Stomach (tissue), 9 donors: Measurements from ENCODE around the gene SOX8. TPM values are rescaled to one million over a fixed set of nuclear protein-coding genes. Genes with fewer than 3 reads are reported as not detected.
A peak's percentile ranks its signal among the peaks of the same experiment; 100 is the strongest.

Experiments used
- DNase-seq, 2 donors: peaks; one replicate each; pipeline versions ENCODE4 v3.0.0 to v3.0.0-alpha.2; 2013 to 2019
- H3K27ac ChIP-seq, 5 donors: fragments of 200-600 bp in 4 of 5; sonication (generic) in 4 of 5; one replicate each; pipeline ENCODE4 v1.5.1; 2013 to 2019; ENCODE audit warnings: mild to moderate bottlenecking in 1 of 5, moderate library complexity in 1 of 5
- H3K27me3 ChIP-seq, 3 donors: fragments of 200-600 bp; sonication (generic); one replicate each; pipeline ENCODE4 v1.5.1; 2017 to 2019; ENCODE audit warnings: mixed run types in 1 of 3
- H3K36me3 ChIP-seq, 4 donors: fragments of 200-600 bp; sonication (generic); 1 replicate in 3 of 4; 2 replicates in 1 of 4; pipeline ENCODE4 v1.5.1; 2016 to 2019
- H3K4me1 ChIP-seq, 4 donors: fragments of 200-600 bp; sonication (generic); one replicate each; pipeline ENCODE4 v1.5.1; 2016 to 2019
- H3K4me3 ChIP-seq, 4 donors: fragments of 200-600 bp; sonication (generic) in 3 of 4; one replicate each; pipeline ENCODE4 v1.5.1; 2016 to 2019; ENCODE audit warnings: mild to moderate bottlenecking in 1 of 4
- H3K9me3 ChIP-seq, 4 donors: fragments of 200-600 bp; sonication (generic); one replicate each; pipeline ENCODE4 v1.5.1; 2016 to 2019
- CTCF ChIP-seq, 7 experiments: fragments of 450-650 bp in 4 of 7; fragments of 200-600 bp in 3 of 7; sonication (generic) in 3 of 7; IDR thresholded peaks; one replicate each; pipeline ENCODE4 v1.5.1; 2016 to 2019; ENCODE audit warnings: antibody characterized with exemption in 7 of 7, control low read depth in 2 of 7, mild to moderate bottlenecking in 1 of 7
- EP300 ChIP-seq: sonication (generic); formaldehyde crosslinking; IDR thresholded peaks from one replicate; pipeline ENCODE4 v1.6.1; 2017; ENCODE audit warnings: antibody characterized with exemption
- POLR2A ChIP-seq, 4 donors: fragments of 450-650 bp; IDR thresholded peaks; one replicate each; pipeline ENCODE4 v1.6.1; 2016; ENCODE audit warnings: antibody characterized with exemption in 4 of 4, control low read depth in 2 of 4, mild to moderate bottlenecking in 1 of 4, moderate library complexity in 1 of 4
- POLR2AphosphoS5 ChIP-seq, 3 donors: sonication (generic); formaldehyde crosslinking; IDR thresholded peaks; one replicate each; pipeline ENCODE4 v1.6.1; 2016; ENCODE audit warnings: antibody characterized with exemption in 3 of 3
- WGBS, 5 donors: extraction: QIAGEN DNeasy Blood & Tissue Kit in 3 of 5; methylation state at CpG; one replicate each; pipeline versions ENCODE4 v1.1.5 to v1.1.7; 2013 to 2018; 5-methylcytosine and 5-hydroxymethylcytosine counted together
- intact Hi-C: fragments of 100-400 bp; cut with DNase I; formaldehyde crosslinking; loops from one replicate; pipeline ENCODE4 v1.15.1; 2023; ENCODE audit warnings: low total_unique reads
- polyA plus RNA-seq, 3 donors: library from polyadenylated mRNA; stranded (reverse); fragments of 200-250 nt; gene quantifications; one replicate each; pipeline ENCODE4 v1.2.3, GENCODE V29; 2013
- total RNA-seq, 5 donors: library from RNA; depleted of rRNA; stranded (reverse); fragments of >200 nt; gene quantifications; one replicate each; pipeline versions ENCODE4 v1.1.0 to v1.2.3, GENCODE V29; 2014 to 2016
- donor health status: healthy with polysubstance abuse.
- donor health status: Bipolar disorder and iron deficiency.
- donor health status: healthy.

Gene SOX8
- total and polyA plus RNA-seq, 8 donors, result 0.45 to 15.1 (median 1.1) TPM; not detected in 3

- intact Hi-C loops, result no loop called here
- no peak for DNase-seq
- peaks cover 0 to 5% (median 1%) of the 10 kb centered on the region in 4 donors for H3K9me3 ChIP-seq
- H3K4me1 ChIP-seq, result peaks cover 0 to 7% (median 3%) of the 10 kb centered on the region in 4 donors
- TF ChIP-seq POLR2AphosphoS5 (IDR thresholded peaks at IDR 0.05), result no peak
- TF ChIP-seq EP300, result no peak
- no peak for TF ChIP-seq CTCF (IDR thresholded peaks at IDR 0.05)
- TF ChIP-seq POLR2A (IDR thresholded peaks at IDR 0.05), result no peak
- H3K27me3 ChIP-seq, result no peaks in the 10 kb centered on the region
- no peak overlapping the region for H3K4me3 ChIP-seq
- WGBS, 5 donors, result 89 to 95% (median 94%) methylated on average over 22 of the region's 22 CpGs
- peaks cover 0 to 27% (median 15%) of the 10 kb centered on the region in 4 donors for H3K36me3 ChIP-seq
- no peak overlapping the region for H3K27ac ChIP-seq
Observed at GRCh38 chr16:962366-962765, 19.2 kb upstream of the SOX8 start.

- H3K4me3 ChIP-seq, result no peak overlapping the region
- intact Hi-C loops, result no loop called here
Observed at GRCh38 chr16:962901-963814, 18.4 kb upstream of the SOX8 start.

DNA sequence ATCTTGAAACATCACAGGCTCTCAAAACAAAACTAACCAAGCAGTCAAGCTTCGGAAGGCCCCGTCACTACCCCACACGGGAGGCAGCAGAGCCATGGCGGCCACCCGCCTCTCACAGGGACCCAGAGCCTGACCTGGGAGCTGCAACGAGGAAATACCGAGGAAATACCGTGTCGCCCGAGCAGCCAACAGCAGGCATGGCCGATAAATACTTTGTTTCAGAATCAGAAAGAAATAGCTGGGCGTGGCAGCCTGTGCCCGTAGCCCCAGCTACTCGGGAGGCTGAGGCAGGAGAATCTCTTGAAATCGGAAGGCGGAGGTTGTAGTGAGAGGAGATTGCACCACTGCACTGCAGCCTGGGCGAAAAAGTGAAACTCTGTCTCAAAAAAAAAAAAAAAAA is 17.7 kb upstream of the SOX8 start:
- H3K9me3 ChIP-seq, result peaks cover 0 to 5% (median 0%) of the 10 kb centered on the region in 4 donors
- no peaks in the 10 kb centered on the region for H3K27me3 ChIP-seq
- 51 to 75% (median 73%) methylated on average over 17 of the region's 17 CpGs for WGBS, 5 donors
- intact Hi-C loops, result no loop called here
- no peak overlapping the region for H3K4me3 ChIP-seq
- no peak for DNase-seq
- peaks cover 0 to 13% (median 5%) of the 10 kb centered on the region in 4 donors for H3K4me1 ChIP-seq
- no peak for TF ChIP-seq EP300
- TF ChIP-seq POLR2A (IDR thresholded peaks at IDR 0.05), result no peak
- TF ChIP-seq CTCF (IDR thresholded peaks at IDR 0.05), result no peak
- TF ChIP-seq POLR2AphosphoS5 (IDR thresholded peaks at IDR 0.05), result no peak
- H3K36me3 ChIP-seq, result peaks cover 0 to 38% (median 22%) of the 10 kb centered on the region in 4 donors
- H3K27ac ChIP-seq, result peak overlapping the region in 1 of 5 donors; percentile 8

More at GRCh38 chr16:962901-963814, 18.4 kb upstream of the SOX8 start:
- Histone ChIP-seq H3K4me1 (peaks cover 0 to 11% (median 3%) of the 10 kb centered on the region in 4 donors), H3K9me3 (peaks cover 0 to 5% (median 0%) of the 10 kb centered on the region in 4 donors), H3K27ac (no peak overlapping the region), H3K27me3 (no peaks in the 10 kb centered on the region), H3K36me3 (peaks cover 0 to 34% (median 20%) of the 10 kb centered on the region in 4 donors)
- no peak for DNase-seq
- TF ChIP-seq EP300 (no peak), POLR2A (IDR thresholded peaks at IDR 0.05) (no peak), POLR2AphosphoS5 (IDR thresholded peaks at IDR 0.05) (no peak), CTCF (IDR thresholded peaks at IDR 0.05) (no peak)
- WGBS, 5 donors, result 85 to 94% (median 90%) methylated on average over 19 to 23 of the region's 23 CpGs

GRCh38 chr16:964356-965035 is 17.1 kb upstream of the SOX8 start:
- Histone ChIP-seq H3K27me3 (no peaks in the 10 kb centered on the region), H3K36me3 (peaks cover 0 to 35% (median 22%) of the 10 kb centered on the region in 4 donors), H3K4me3 (no peak overlapping the region), H3K4me1 (peaks cover 5 to 19% (median 11%) of the 10 kb centered on the region in 4 donors), H3K27ac (no peak overlapping the region), H3K9me3 (peaks cover 0 to 5% (median 0%) of the 10 kb centered on the region in 4 donors)
- 70 to 86% (median 81%) methylated on average over 27 of the region's 27 CpGs for WGBS, 5 donors
- intact Hi-C loops, result no loop called here
- no peak for DNase-seq
- no peak for TF ChIP-seq CTCF (IDR thresholded peaks at IDR 0.05)
- no peak for TF ChIP-seq POLR2A (IDR thresholded peaks at IDR 0.05)
- TF ChIP-seq EP300, result no peak
- no peak for TF ChIP-seq POLR2AphosphoS5 (IDR thresholded peaks at IDR 0.05)
